ENCODE measurements around the gene RHEBL1. TPM values are rescaled to one million over a fixed set of nuclear protein-coding genes. Genes with fewer than 3 reads are reported as not detected.

RHEBL1 gene
- total and polyA plus RNA-seq, 9 donors: 0.18 to 1.2 (median 0.45) TPM; not detected in 2

GRCh38 chr12:49054524-49054923 lies 15.3 kb downstream of the RHEBL1 start:
- H3K9me3 ChIP-seq: no peaks in the 10 kb centered on the region
- no peak overlapping the region for H3K27ac ChIP-seq
- WGBS, 3 donors: 89 to 94% (median 92%) methylated on average over 10 of the region's 10 CpGs
- no peak overlapping the region for H3K4me3 ChIP-seq
- TF ChIP-seq CTCF (IDR thresholded peaks at IDR 0.05): no peak
- TF ChIP-seq POLR2A (IDR thresholded peaks at IDR 0.05): no peak
- no peak for TF ChIP-seq EP300 (IDR thresholded peaks at IDR 0.05)
- H3K36me3 ChIP-seq: no peaks in the 10 kb centered on the region
- no peaks in the 10 kb centered on the region for H3K27me3 ChIP-seq
- peaks cover 21% of the 10 kb centered on the region for H3K4me1 ChIP-seq (ENCODE audit: insufficient read depth)
- intact Hi-C loops (cut with DNase I): no loop called here
- DNase-seq: no peak

GRCh38 chr12:49054096-49054495 lies 15.7 kb downstream of the RHEBL1 start:
- Histone ChIP-seq H3K4me1 (ENCODE audit: insufficient read depth) (peaks cover 21% of the 10 kb centered on the region), H3K9me3 (no peaks in the 10 kb centered on the region), H3K36me3 (no peaks in the 10 kb centered on the region), H3K27ac (no peak overlapping the region), H3K4me3 (no peak overlapping the region), H3K27me3 (no peaks in the 10 kb centered on the region)
- intact Hi-C loops (cut with DNase I): no loop called here
- no peak for DNase-seq
- 85 to 93% (median 90%) methylated on average over 5 of the region's 5 CpGs for whole genome bisulfite sequencing, 3 donors
- TF ChIP-seq POLR2A (IDR thresholded peaks at IDR 0.05): no peak
- TF ChIP-seq CTCF (IDR thresholded peaks at IDR 0.05): no peak
- no peak for TF ChIP-seq EP300 (IDR thresholded peaks at IDR 0.05)

- DNase-seq: peak in 1 of 5 donors; percentile 12
- no peak for TF ChIP-seq EP300 (IDR thresholded peaks at IDR 0.05)
- TF ChIP-seq CTCF (IDR thresholded peaks at IDR 0.05): no peak
- TF ChIP-seq POLR2A (IDR thresholded peaks at IDR 0.05): no peak
- H3K4me3 ChIP-seq: no peak overlapping the region
- intact Hi-C loops (cut with DNase I): no loop called here
- no peaks in the 10 kb centered on the region for H3K27me3 ChIP-seq
- 80 to 86% (median 83%) methylated on average over 16 of the region's 16 CpGs for WGBS, 3 donors
- no peaks in the 10 kb centered on the region for H3K9me3 ChIP-seq
- H3K4me1 ChIP-seq (ENCODE audit: insufficient read depth): peaks cover 10% of the 10 kb centered on the region
- H3K27ac ChIP-seq: no peak overlapping the region
- no peaks in the 10 kb centered on the region for H3K36me3 ChIP-seq
Observed at GRCh38 chr12:49052451-49053208, 17.1 kb downstream of the RHEBL1 start.

- no peaks in the 10 kb centered on the region for H3K36me3 ChIP-seq
- H3K9me3 ChIP-seq: no peaks in the 10 kb centered on the region
- WGBS, 3 donors: 80 to 83% (median 82%) methylated on average over 20 of the region's 20 CpGs
- peak in 1 of 5 donors; percentile 18 for DNase-seq
- H3K4me3 ChIP-seq: no peak overlapping the region
- H3K4me1 ChIP-seq (ENCODE audit: insufficient read depth): peaks cover 9% of the 10 kb centered on the region
- no peak overlapping the region for H3K27ac ChIP-seq
- intact Hi-C loops (cut with DNase I): no loop called here
- TF ChIP-seq EP300 (IDR thresholded peaks at IDR 0.05): no peak
- no peak for TF ChIP-seq CTCF (IDR thresholded peaks at IDR 0.05)
- TF ChIP-seq POLR2A (IDR thresholded peaks at IDR 0.05): no peak
- H3K27me3 ChIP-seq: no peaks in the 10 kb centered on the region
Observed at GRCh38 chr12:49051777-49052438, 17.9 kb downstream of the RHEBL1 start.

Data from ovary (tissue), 9 donors.